GM12891 (cell line): Measurements from ENCODE around the gene MOCS1.

Source experiments
- POLR2A ChIP-seq: IDR thresholded peaks from 2 replicates; pipeline ENCODE4 v1.6.1; 2011; ENCODE audit warnings: low read depth, low read length, control low read depth
- POLR2AphosphoS5 ChIP-seq: IDR thresholded peaks from 2 replicates; pipeline ENCODE4 v1.6.1; 2011; ENCODE audit warnings: low read depth, low read length, control low read depth

DNA sequence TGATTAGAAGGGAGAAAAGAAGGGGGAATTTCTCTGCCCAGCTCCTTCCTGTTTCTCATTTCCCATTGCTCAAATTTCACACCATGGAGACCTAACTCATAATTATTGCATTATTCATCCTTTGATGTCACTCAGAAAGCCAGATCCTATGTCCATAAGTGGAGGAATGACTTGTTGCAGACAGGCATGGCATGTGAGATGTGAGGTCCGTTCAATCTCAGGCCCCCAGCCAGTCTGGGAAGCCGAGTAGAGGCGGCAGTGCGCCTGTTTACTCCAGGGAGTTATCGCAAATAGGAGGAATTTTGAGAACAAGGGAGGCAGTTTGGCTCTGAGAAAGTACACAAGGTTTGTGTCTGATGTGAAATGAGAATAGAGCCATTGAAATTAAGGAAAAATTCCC, 26.9 kb upstream of the MOCS1 start:
- TF ChIP-seq POLR2A = no peak
- TF ChIP-seq POLR2AphosphoS5 = no peak
